Measurements from ENCODE around the gene DNAI2. TPM values are rescaled to one million over a fixed set of nuclear protein-coding genes. Genes with fewer than 3 reads are reported as not detected.

The DNAI2 gene
- total and polyA plus RNA-seq, 7 donors = 0.10 TPM; not detected in 6

DNA sequence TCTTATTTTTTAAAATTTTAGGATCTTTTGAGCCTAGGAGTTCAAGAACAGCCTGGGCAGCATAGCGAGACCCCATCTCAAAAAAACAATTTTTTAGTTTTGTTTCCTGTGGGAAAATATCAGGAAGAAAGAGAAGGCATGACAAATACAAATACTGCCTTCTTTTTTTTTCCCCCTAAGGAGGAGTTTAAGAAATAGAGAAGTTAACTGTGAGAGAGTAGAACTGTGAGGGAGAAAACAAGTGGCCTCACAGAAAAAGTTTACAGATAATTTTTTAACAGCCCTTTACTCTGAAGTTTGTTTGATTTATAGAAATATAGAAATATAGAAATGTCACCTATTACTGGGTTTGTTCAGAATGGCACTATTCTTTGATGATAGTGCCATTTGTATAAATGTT is 39.5 kb upstream of the DNAI2 start:
- Histone ChIP-seq H3K4me3 (no peak overlapping the region), H3K9me3 (no peaks in the 10 kb centered on the region), H3K27ac (peak overlapping the region; percentile 25 to 60 (median 45)), H3K4me1 (peaks cover 0 to 2% (median 0%) of the 10 kb centered on the region in 4 donors), H3K36me3 (peaks cover 0 to 12% (median 0%) of the 10 kb centered on the region in 4 donors), H3K27me3 (no peaks in the 10 kb centered on the region)
- DNase-seq = no peak
- intact Hi-C loops (cut with DNase I) = no loop called here
- no peak for TF ChIP-seq EP300 (IDR thresholded peaks at IDR 0.05)
- TF ChIP-seq, protein P1, sequence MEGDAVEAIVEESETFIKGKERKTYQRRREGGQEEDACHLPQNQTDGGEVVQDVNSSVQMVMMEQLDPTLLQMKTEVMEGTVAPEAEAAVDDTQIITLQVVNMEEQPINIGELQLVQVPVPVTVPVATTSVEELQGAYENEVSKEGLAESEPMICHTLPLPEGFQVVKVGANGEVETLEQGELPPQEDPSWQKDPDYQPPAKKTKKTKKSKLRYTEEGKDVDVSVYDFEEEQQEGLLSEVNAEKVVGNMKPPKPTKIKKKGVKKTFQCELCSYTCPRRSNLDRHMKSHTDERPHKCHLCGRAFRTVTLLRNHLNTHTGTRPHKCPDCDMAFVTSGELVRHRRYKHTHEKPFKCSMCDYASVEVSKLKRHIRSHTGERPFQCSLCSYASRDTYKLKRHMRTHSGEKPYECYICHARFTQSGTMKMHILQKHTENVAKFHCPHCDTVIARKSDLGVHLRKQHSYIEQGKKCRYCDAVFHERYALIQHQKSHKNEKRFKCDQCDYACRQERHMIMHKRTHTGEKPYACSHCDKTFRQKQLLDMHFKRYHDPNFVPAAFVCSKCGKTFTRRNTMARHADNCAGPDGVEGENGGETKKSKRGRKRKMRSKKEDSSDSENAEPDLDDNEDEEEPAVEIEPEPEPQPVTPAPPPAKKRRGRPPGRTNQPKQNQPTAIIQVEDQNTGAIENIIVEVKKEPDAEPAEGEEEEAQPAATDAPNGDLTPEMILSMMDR (IDR thresholded peaks at IDR 0.05) = no peak
- WGBS, 2 donors = 79 to 81% methylated on average over 1 of the region's 1 CpG

DNA sequence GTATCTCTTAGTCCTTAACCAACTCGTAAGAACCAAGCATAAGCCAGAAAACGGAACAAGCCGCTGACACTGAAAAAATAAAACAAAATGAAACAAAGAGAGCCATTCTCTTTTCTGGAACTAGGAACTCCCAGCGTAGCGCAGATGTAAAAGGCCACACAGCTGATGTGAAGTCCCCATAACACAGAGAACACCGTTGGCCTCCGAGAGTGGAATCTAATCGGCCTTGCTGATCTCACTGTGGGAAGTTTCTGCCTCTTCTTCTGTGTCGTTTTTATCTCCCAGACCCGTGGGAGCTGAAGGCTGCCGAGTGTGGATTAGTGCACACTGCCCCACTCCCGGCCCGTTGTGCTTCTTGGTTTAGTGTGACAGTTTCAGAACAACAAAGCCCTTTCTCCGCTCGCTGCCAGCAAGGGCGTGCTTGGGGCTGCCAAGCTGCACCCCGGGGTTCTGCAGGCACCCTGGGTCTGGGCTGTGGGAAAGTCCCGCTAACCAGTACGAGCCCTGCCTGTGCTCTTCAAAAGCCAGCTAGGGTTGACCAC is 38.9 kb upstream of the DNAI2 start:
- no peak for DNase-seq
- Histone ChIP-seq H3K27ac (peak overlapping the region; percentile 25 to 60 (median 45)), H3K27me3 (no peaks in the 10 kb centered on the region), H3K4me3 (no peak overlapping the region), H3K4me1 (peaks cover 0 to 2% (median 0%) of the 10 kb centered on the region in 4 donors), H3K9me3 (no peaks in the 10 kb centered on the region), H3K36me3 (peaks cover 0 to 12% (median 0%) of the 10 kb centered on the region in 4 donors)
- TF ChIP-seq, protein P1 (IDR thresholded peaks at IDR 0.05) = no peak
- TF ChIP-seq POLR2AphosphoS5 (IDR thresholded peaks at IDR 0.05) = no peak
- TF ChIP-seq POLR2A (IDR thresholded peaks at IDR 0.05) = no peak
- TF ChIP-seq EP300 (IDR thresholded peaks at IDR 0.05) = no peak
- intact Hi-C loops (cut with DNase I) = no loop called here
- WGBS, 2 donors = 57 to 65% methylated on average over 19 of the region's 19 CpGs

DNA sequence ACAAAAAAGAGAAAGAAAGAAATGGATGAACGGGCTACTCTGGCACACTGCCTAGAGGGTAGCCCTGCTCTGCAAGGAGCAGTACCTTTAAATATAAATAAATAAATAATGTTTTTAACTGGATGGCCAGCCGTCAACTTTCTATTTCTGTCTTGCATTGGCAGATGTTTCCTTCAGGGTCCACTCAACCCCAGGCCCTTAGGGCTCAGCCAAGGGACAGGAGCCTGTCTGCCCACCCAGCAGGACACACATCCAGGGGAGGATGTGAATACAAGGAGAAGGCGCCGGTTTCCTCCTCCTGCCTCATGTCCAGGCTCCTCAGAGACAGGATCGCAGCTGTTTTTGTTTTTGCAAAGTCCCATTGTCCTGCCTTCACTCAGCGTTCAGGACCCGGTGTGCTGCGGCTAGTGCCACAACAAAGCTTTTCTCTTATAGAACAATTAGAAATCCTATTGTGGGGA is 38.1 kb upstream of the DNAI2 start:
- Histone ChIP-seq H3K9me3 (no peaks in the 10 kb centered on the region), H3K36me3 (peaks cover 0 to 8% (median 0%) of the 10 kb centered on the region in 4 donors), H3K4me3 (no peak overlapping the region), H3K4me1 (peaks cover 0 to 4% (median under 1%) of the 10 kb centered on the region in 4 donors), H3K27ac (no peak overlapping the region), H3K27me3 (no peaks in the 10 kb centered on the region)
- no peak for DNase-seq
- WGBS, 2 donors = 77 to 78% methylated on average over 8 of the region's 8 CpGs
- TF ChIP-seq POLR2AphosphoS5 (IDR thresholded peaks at IDR 0.05) (no peak), POLR2A (IDR thresholded peaks at IDR 0.05) (no peak), EP300 (IDR thresholded peaks at IDR 0.05) (no peak)
- TF ChIP-seq, protein P1 (IDR thresholded peaks at IDR 0.05) = no peak
- intact Hi-C loops (cut with DNase I) = no loop called here

DNA sequence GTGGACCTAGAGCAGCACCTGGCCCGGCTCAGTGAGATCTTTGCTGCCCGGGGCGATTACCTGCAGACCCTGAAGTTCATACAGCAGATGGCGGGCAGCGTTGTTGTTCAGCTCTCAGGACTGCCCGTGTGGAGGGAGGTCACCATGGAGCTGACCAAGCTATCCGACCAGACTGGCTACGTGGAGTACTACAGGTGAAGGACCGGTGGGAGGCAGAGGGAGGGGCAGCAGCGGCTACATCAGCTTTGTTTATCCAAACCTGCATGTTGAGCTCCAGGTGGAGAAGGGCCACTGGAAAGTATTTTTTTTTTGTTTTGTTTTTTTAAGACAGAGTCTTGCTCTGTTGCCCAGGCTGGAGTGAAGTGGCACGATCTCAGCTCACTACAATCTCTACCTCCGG is 36.7 kb upstream of the DNAI2 start:
- H3K9me3 ChIP-seq = no peaks in the 10 kb centered on the region
- no peak for DNase-seq
- 80 to 90% methylated on average over 12 of the region's 12 CpGs for WGBS, 2 donors
- peaks cover 0 to 6% (median 3%) of the 10 kb centered on the region in 4 donors for H3K4me1 ChIP-seq
- TF ChIP-seq EP300 (IDR thresholded peaks at IDR 0.05) = no peak
- TF ChIP-seq POLR2AphosphoS5 (IDR thresholded peaks at IDR 0.05) = no peak
- TF ChIP-seq, protein P1 (IDR thresholded peaks at IDR 0.05) = no peak
- TF ChIP-seq POLR2A (IDR thresholded peaks at IDR 0.05) = no peak
- no peak overlapping the region for H3K27ac ChIP-seq
- H3K36me3 ChIP-seq = peaks cover 0 to 3% (median 0%) of the 10 kb centered on the region in 4 donors
- intact Hi-C loops (cut with DNase I) = no loop called here
- H3K27me3 ChIP-seq = no peaks in the 10 kb centered on the region
- H3K4me3 ChIP-seq = no peak overlapping the region

DNA sequence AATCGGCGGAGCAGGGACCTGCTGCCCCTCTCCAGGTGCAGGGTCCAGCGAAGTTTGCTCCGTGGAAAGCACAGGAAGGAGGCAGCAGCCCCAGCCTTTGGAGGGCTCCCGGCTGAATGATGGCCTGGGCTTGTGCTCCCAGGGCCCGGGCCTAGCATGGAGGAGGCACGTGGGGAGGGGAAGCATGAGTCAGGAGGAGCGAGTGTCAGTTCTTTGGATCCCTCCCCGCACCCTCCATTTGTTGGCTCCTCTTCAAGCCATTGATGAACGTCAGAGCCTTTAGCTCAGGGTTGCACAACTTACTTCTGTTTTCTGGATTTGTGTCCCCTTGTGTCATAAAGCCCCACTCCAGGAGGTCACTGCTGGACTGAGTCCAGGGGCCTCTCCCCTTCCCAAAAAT is 34.9 kb upstream of the DNAI2 start:
- 71 to 76% methylated on average over 10 of the region's 10 CpGs for WGBS, 2 donors
- Histone ChIP-seq H3K4me1 (peaks cover 0 to 6% (median 3%) of the 10 kb centered on the region in 4 donors), H3K9me3 (no peaks in the 10 kb centered on the region), H3K27ac (no peak overlapping the region), H3K27me3 (no peaks in the 10 kb centered on the region), H3K4me3 (no peak overlapping the region), H3K36me3 (peaks cover 0 to 3% (median 0%) of the 10 kb centered on the region in 4 donors)
- intact Hi-C loops (cut with DNase I) = no loop called here
- DNase-seq = peak; percentile 85
- no peak for TF ChIP-seq POLR2A (IDR thresholded peaks at IDR 0.05)
- peak in 1 of 4 donors; percentile 29 for TF ChIP-seq POLR2AphosphoS5 (IDR thresholded peaks at IDR 0.05)

Measured in sigmoid colon (tissue), 7 donors.